NCI-H345 treated with DMSO at 0.1 percent for 48 hours (cell line): ENCODE results near the gene CNOT6L.
"Not testable (repeated sequence)": the region's sequence is repeated elsewhere in the genome, so short reads cannot be mapped to it uniquely, and the experiment has no call there.

ENCODE experiments used
- DNase-seq: peaks from one replicate; lab custom pipeline; 2025; ENCODE audit not compliant: unreplicated experiment; lab: John Stamatoyannopoulos, UW

The CNOT6L gene

GRCh38 chr4:77783895-77784294 lies 35.3 kb downstream of the CNOT6L start:
- DNase-seq: no peak

GRCh38 chr4:77782102-77782835 lies 36.9 kb downstream of the CNOT6L start:
- DNase-seq: no peak

GRCh38 chr4:77780762-77781161 lies 38.4 kb downstream of the CNOT6L start:
- DNase-seq: not testable (repeated sequence)

- DNase-seq: no peak
Measured at GRCh38 chr4:77777135-77777807, 41.9 kb downstream of the CNOT6L start.

- DNase-seq: no peak
Measured at GRCh38 chr4:77776182-77777134, 42.7 kb downstream of the CNOT6L start.

GRCh38 chr4:77773101-77773500 lies 46.1 kb downstream of the CNOT6L start:
- DNase-seq: no peak

GRCh38 chr4:77771566-77771965 lies 47.6 kb downstream of the CNOT6L start:
- DNase-seq: no peak

- DNase-seq: no peak
Measured at GRCh38 chr4:77765720-77766119, 53.4 kb downstream of the CNOT6L start.

GRCh38 chr4:77762531-77762930 lies 56.6 kb downstream of the CNOT6L start:
- DNase-seq: no peak

GRCh38 chr4:77761595-77761994 lies 57.6 kb downstream of the CNOT6L start:
- no peak for DNase-seq

GRCh38 chr4:77758804-77759203 lies 60.4 kb downstream of the CNOT6L start:
- no peak for DNase-seq

GRCh38 chr4:77751764-77752163 lies 67.4 kb downstream of the CNOT6L start:
- DNase-seq: no peak

GRCh38 chr4:77745792-77746191 lies 73.4 kb downstream of the CNOT6L start:
- DNase-seq: no peak

GRCh38 chr4:77742054-77742453 lies 77.1 kb downstream of the CNOT6L start:
- DNase-seq: no peak

- DNase-seq: no peak
Measured at GRCh38 chr4:77740480-77740879, 78.7 kb downstream of the CNOT6L start.

- no peak for DNase-seq
Measured at GRCh38 chr4:77734928-77735327, 84.2 kb downstream of the CNOT6L start.

GRCh38 chr4:77731656-77732055 lies 87.5 kb downstream of the CNOT6L start:
- DNase-seq: no peak

- no peak for DNase-seq
Measured at GRCh38 chr4:77728420-77728819, 90.7 kb downstream of the CNOT6L start.

GRCh38 chr4:77721073-77721472 lies 98.1 kb downstream of the CNOT6L start:
- no peak for DNase-seq

- not testable (repeated sequence) for DNase-seq
Measured at GRCh38 chr4:77718500-77718899, 100.7 kb downstream of the CNOT6L start.
